NCI-H128 (cell line): ENCODE results near the gene ZMIZ1.

ENCODE experiments used
- DNase-seq: peaks from one replicate; lab custom pipeline; 2025; ENCODE audit not compliant: unreplicated experiment; lab: John Stamatoyannopoulos, UW

ZMIZ1 gene

GRCh38 chr10:79350407-79351154 lies 281.8 kb downstream of the ZMIZ1 start:
- DNase-seq, result no peak

DNA sequence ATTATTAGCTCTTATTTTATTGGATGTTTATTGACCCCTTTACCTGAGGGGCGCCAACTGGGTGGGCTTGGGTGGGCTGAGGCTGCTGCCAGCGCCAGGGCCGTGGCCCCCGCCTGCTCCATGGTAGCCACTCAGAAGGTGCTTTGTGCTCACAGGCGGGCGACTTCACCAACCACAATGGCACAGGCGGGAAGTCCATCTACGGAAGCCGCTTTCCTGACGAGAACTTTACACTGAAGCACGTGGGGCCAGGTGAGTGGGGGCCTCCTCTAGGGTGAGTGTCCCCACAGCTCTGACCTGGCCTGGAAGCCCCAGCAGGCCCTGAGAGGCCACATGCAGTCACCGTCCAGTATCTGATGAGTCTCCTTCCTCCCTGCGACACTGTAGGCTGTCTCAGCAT lies 282.6 kb downstream of the ZMIZ1 start:
- DNase-seq, result no peak

GRCh38 chr10:79352035-79352877 lies 283.5 kb downstream of the ZMIZ1 start:
- no peak for DNase-seq

- no peak for DNase-seq
These were observed 284.2 kb downstream of the ZMIZ1 start for GRCh38 chr10:79353000-79353406.

DNA sequence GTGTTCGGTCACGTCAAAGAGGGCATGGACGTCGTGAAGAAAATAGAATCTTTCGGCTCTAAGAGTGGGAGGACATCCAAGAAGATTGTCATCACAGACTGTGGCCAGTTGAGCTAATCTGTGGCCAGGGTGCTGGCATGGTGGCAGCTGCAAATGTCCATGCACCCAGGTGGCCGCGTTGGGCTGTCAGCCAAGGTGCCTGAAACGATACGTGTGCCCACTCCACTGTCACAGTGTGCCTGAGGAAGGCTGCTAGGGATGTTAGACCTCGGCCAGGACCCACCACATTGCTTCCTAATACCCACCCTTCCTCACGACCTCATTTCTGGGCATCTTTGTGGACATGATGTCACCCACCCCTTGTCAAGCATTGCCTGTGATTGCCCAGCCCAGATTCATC lies 285.0 kb downstream of the ZMIZ1 start:
- DNase-seq, result no peak

- no peak for DNase-seq
These were observed 285.4 kb downstream of the ZMIZ1 start for GRCh38 chr10:79354141-79354540.

DNA sequence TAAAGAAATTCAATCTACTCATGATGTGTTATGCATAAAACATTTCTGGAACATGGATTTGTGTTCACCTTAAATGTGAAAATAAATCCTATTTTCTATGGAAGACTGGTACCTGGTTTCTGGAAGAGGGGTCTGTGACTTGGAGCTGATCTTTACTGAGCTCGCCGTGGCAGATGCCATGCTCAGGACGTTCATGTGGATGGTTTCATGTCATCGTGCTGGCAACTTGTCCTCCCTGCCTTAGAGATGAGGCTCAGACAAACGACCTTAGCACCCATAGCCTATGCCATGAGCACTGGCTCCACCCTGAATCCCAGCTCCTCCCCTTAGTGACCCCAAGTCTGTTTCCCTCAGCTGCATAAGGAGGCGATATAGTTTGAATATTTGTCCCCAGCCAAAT lies 285.8 kb downstream of the ZMIZ1 start:
- no peak for DNase-seq

GRCh38 chr10:79355420-79356017 lies 286.8 kb downstream of the ZMIZ1 start:
- no peak for DNase-seq

GRCh38 chr10:79356104-79356503 lies 287.3 kb downstream of the ZMIZ1 start:
- no peak for DNase-seq

GRCh38 chr10:79357180-79357579 lies 288.4 kb downstream of the ZMIZ1 start:
- DNase-seq, result no peak

GRCh38 chr10:79358811-79359210 lies 290.0 kb downstream of the ZMIZ1 start:
- DNase-seq, result no peak

DNA sequence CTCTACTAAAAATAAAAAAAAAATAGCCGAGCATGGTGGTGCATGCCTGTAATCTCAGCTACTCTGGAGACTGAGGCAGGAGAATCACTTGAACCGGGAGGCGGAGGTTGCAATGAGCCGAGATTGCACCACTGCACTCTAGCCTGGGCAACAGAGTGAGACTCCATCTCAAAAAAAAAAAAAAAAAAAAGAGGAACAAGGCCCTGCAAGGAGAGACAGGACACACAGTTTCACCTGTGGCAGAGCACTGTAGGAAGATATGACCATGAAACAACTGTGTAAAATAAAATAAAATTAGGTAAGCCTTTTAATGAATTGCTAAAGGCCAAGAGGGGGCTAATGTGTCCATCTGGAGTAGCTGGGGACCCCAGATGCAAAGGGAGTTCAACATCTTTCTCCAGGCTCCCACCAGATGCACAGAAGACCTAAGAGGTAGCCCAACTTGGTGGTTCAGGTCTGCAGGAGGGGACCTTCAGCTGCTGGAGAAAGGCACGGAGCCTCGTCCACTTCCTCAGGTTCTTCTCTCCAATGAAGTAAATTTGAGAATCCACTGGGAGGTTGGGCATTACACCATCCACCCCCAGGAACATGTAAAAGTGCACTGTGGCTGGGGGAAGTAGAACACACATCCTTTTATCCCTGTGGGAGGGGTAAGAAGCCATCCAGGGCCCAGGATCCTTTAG lies 291.2 kb downstream of the ZMIZ1 start:
- DNase-seq, result no peak

DNA sequence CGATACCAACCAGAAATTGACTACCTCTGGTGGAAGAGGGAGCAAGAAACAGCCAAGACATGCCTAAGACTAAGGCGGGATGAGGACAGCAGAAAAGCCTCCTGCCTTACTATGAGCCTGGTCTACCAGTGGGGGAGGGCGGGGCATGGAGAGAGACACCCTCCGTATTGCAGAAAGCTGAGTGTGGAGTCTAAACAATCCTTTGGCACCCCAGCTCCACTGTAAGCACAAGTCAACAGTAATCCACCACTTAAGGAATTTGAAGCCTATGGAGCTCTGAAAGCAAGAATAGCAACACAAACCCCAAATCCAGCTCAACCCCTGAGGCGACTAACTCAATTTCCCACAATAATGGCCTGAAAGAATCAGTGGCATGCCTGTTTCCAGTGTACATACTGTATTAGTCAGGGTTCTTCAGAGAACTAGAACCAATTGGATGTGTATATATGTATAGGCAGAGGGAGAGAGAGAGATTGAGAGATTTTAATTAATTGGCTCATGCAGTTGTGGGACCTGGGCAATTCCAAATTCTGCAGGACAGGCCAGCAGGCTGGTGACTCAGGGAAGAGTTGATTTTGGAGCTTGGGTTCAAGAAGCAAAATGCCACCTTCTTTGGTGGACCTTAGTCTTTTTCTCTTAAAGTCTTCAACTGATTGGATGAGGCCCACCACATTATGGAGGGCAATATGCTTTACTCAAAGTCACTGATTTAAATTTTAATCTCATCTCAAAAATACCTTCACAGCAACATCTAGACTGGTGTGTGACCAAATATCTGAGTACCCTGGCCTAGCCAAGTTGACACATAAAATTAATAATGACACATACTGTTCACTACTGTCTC lies 292.0 kb downstream of the ZMIZ1 start:
- no peak for DNase-seq

- no peak for DNase-seq
These were observed 293.1 kb downstream of the ZMIZ1 start for GRCh38 chr10:79361726-79362397.
